ENCODE data around the gene YAP1. TPM values are rescaled to one million over a fixed set of nuclear protein-coding genes. Genes with fewer than 3 reads are reported as not detected.

Gene YAP1
- total RNA-seq, 1 donor from 2014 or later: not detected

DNA sequence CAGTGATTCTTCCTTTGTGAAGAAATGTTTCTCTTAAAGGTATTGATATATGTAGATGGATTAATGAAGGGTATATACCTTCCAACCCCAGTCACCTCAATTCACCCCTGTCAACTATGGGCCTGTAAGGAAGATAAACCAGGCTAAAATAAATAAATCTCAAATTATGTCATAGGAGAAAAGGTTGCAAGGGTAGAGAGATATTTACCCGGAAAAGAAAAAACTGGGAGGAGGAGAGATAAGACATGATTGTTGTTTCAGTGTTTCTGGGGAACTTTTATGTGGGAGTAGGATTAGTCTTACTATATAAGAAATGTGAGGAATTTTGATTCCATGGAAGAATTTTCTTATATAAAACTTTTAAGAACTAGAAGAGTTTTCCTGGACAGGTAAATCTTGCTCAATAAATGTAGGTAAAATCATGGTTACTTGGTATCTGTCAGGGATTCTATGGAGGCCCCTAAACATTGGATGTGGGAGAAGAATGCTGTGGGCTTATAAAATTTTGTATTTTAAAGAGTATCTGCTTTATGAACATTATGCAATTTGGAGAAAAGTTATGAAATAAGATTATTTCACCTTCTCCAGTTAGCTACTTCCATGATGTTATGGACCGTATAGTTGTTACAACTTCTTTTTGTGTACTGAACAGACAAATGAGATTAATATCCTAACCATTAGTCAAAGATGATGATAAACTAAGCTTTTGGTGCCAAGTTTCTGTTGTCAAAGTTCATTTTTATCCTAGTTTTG, 6.4 kb downstream of the YAP1 start:
- intact Hi-C loops (cut with micrococcal nuclease): no loop called here

DNA sequence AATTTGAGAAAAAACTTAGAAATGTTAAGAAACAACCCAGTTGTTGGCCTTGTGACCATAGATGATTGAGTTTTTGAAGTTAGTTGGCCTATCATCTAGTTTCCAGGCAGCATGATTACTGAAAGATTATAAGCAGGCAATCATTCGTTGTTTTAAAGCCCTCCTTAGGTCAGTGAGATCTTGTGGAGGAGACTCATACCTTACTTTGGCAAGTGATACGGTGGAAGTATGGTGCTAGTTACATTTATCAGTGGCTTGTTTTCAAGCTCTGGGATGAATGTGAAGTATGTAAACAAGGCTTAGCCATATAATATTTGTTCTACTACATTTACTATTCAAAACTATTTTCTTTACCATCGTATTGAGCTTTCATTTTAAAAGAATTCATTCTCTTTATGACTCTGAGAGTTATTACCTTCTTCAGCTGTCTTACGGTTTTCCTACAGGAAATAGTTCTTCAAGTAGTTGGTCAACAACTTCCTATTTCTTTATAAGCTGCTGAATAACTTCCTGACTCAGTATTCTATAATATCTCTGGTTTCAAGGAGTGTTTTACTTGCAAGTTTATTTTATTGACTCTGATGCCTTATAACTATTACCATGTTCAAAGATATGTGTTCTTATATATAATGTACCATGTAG, 7.3 kb downstream of the YAP1 start:
- intact Hi-C loops (cut with micrococcal nuclease): no loop called here

- intact Hi-C loops (cut with micrococcal nuclease): no loop called here
Observed at GRCh38 chr11:102118937-102119336, 8.7 kb downstream of the YAP1 start.

GRCh38 chr11:102119997-102120396, 9.8 kb downstream of the YAP1 start:
- intact Hi-C loops (cut with micrococcal nuclease): no loop called here

DNA sequence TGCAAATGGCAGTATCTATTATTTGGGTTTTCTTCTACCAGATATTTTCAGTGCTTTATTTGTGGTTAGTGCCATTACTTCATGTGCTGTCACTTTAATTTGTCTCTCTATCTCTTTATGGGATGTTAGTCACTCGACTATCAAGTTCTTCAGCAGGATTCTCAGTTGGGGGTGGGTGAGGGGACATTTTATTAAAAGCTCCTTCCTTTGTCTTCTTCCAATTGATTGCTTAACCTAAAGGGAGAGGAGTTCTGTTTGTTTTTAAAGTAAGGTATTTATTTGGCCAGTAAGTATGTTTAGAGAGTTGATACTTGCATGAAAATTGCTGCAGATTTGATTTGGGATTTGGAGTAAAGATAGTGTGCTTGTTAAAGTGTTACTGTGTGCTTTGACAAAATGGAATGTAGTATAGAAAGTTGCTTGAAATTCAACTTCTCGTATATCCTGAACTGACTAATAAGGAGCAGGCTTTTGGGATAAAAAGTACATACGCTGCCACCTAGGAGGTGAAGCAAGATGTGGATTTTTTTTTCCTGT, 10.3 kb downstream of the YAP1 start:
- intact Hi-C loops (cut with micrococcal nuclease): no loop called here

GRCh38 chr11:102121329-102121728, 11.1 kb downstream of the YAP1 start:
- intact Hi-C loops (cut with micrococcal nuclease): no loop called here

DNA sequence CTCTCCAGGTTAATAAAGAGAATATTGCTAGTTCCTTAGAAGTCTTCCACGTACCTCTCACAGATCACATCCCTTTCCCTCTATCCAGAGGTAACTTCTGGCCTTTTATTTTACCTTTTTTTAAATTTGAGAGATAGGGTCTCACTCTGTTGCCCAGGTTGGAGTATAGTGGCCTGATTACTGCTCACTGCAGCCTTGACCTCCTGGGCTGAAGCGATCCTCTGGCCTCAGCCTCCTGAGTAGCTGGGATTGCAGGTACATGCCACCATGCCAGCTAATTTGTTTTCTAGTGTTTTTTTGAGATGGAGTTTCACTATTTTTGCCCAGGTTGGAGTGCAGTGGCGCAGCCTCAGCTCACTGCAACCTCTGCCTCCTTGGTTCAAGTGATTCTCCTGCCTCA, 24.4 kb downstream of the YAP1 start:
- intact Hi-C loops (cut with micrococcal nuclease): no loop called here

DNA sequence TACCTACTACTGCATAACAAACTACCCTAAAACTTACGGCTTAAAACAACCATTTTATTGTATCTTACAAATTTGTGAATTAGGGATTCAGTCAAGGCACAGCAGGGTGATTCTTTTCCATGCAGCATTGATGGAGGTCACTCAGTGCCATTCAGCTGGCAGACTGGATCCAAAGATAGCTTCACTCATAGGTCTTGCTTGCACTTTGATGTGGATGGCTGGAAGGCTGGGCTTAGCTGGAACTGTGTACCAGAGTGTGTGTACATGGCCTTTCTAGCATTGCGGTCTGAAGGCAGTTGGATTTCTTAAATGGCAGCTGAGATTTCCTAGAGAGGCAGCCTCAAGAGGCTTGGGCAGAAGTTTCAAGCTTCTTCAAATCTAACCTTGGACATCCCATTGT, 25.0 kb downstream of the YAP1 start:
- intact Hi-C loops (cut with micrococcal nuclease): no loop called here

GRCh38 chr11:102138223-102138622, 28.0 kb downstream of the YAP1 start:
- intact Hi-C loops (cut with micrococcal nuclease): no loop called here

DNA sequence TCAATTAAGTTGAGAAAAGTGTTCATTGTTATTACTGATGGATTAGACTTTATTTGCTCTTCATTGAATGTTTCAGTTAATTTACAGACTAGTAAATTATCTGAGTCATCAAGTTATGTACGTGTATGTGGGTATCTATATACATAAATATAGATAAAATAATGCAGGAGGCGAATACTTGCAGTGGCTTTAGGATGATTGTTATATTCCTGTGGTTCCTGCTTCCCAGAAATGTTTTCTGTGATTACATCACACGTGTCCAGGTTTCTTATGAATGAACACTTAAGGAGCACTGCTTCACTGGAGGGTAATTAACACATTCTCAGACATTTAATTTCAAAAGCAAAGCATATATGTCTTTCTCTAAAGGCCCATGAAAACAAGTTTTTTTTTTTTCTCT, 28.4 kb downstream of the YAP1 start:
- intact Hi-C loops (cut with micrococcal nuclease): no loop called here

- intact Hi-C loops (cut with micrococcal nuclease): no loop called here
Observed at GRCh38 chr11:102139081-102139498, 28.8 kb downstream of the YAP1 start.

- intact Hi-C loops (cut with micrococcal nuclease): no loop called here
Observed at GRCh38 chr11:102142333-102142732, 32.1 kb downstream of the YAP1 start.

GRCh38 chr11:102143867-102144266, 33.6 kb downstream of the YAP1 start:
- intact Hi-C loops (cut with micrococcal nuclease): loop anchor here (1.0 kb wide), 1 partner anchor 27 kb away; no protein-coding TSS in a partner anchor

GRCh38 chr11:102144357-102145355, 34.4 kb downstream of the YAP1 start:
- intact Hi-C loops (cut with micrococcal nuclease): loop anchor here (1.0 kb wide), 1 partner anchor 27 kb away; no protein-coding TSS in a partner anchor

DNA sequence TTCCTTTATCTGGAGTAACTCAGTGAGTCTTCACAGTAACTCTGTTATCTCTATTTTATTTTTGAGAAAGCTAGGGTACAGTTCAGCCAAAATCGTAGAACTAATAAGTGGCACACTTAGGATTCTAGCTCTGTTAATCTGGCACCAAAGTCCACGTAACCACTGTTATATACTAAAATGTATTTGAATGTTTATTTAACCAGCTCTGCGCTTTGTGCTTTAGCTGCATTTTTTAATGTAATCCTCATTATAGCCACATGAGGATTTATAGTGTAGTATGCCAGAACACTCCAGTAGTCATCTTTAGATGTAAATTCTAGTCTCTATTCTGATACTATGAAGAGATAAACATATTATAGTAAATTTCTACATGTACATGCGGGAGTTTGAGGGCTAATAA, 36.8 kb downstream of the YAP1 start:
- intact Hi-C loops (cut with micrococcal nuclease): no loop called here

DNA sequence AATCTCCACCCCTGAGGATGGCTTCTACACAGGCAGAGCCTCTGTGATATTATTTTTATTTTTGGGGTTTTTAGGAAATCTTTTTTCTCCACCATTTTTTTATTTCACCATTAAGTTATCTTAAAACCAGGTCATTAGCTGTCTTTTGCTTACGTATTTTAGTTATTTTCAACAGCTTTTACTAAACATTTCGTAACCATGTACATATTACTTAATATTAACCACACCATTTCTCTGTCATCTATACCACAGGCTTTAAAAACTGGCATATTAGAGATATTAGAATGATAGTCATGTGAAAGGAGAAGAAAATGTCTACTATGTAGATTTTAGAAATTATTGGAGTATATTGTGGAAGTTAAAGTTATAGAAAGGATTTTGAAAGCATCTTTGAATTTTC, 37.4 kb downstream of the YAP1 start:
- intact Hi-C loops (cut with micrococcal nuclease): no loop called here

GRCh38 chr11:102148059-102148458, 37.8 kb downstream of the YAP1 start:
- intact Hi-C loops (cut with micrococcal nuclease): no loop called here

GRCh38 chr11:102151784-102152525, 41.7 kb downstream of the YAP1 start:
- intact Hi-C loops (cut with micrococcal nuclease): no loop called here

- intact Hi-C loops (cut with micrococcal nuclease): no loop called here
Observed at GRCh38 chr11:102153082-102153481, 42.8 kb downstream of the YAP1 start.

- intact Hi-C loops (cut with micrococcal nuclease): no loop called here
Observed at GRCh38 chr11:102154806-102155205, 44.6 kb downstream of the YAP1 start.

DNA sequence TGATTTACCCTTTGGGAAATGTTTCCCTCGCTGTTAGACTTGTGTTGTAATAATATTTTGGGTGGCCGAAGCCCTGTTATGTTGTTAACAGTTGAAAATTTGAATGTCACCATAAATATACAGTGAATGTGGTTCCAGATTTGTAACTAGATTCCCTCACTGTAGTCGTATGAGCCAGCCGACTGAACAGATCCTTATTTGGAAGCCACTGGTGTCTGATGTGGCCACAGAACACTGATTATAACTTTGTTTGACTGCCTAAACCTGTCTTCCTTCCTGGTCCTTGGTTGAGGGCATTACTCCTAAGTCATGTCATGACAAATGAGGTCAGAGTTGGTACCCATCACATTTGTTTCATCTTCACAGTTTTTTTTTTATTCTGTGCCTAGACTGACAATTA, 45.4 kb downstream of the YAP1 start:
- intact Hi-C loops (cut with micrococcal nuclease): no loop called here
